OCI-LY7 (cell line): ENCODE results near the gene RALGAPA2. TPM values are rescaled to one million over a fixed set of nuclear protein-coding genes. Genes with fewer than 3 reads are reported as not detected.

ENCODE experiments used
- BruUV-seq: library from RNA; stranded (reverse); fragments of 400-500 nt; replicated peaks from 2 replicates; lab custom pipeline; 2021; lab: Mats Ljungman, UMichigan
- CTCF ChIA-PET: fragments of 300-600 bp; sonication (Branson Sonifier 250); formaldehyde crosslinking; loops from one replicate; lab custom pipeline; 2022; ENCODE audit warnings: antibody characterized with exemption; ENCODE audit not compliant: unreplicated experiment; lab: Charles Lee
- POLR2A ChIA-PET: fragments of 300-600 bp; sonication (Branson Sonifier 250); formaldehyde crosslinking; loops from one replicate; lab custom pipeline; 2022; ENCODE audit warnings: antibody characterized with exemption; lab: Charles Lee
- DNase-seq: peaks from one replicate; pipeline ENCODE4 v3.0.0-alpha.2; 2015; ENCODE audit warnings: low spot score
- H2AFZ ChIP-seq: fragments of 200-600 bp; sonication (generic), shearing (Covaris generic); 2 replicates; pipeline ENCODE4 v1.6.1; 2014; ENCODE audit warnings: mild to moderate bottlenecking, antibody characterized with exemption, low read length, moderate library complexity
- H3K27ac ChIP-seq: fragments of 200-600 bp; sonication (generic); 2 replicates; pipeline ENCODE4 v1.5.1; 2014; ENCODE audit warnings: mixed run types, low read depth, mild to moderate bottlenecking, moderate library complexity, low read length, inconsistent platforms; ENCODE audit not compliant: poor library complexity, severe bottlenecking
- H3K36me3 ChIP-seq: fragments of 200-600 bp; sonication (generic); 2 replicates; pipeline ENCODE4 v1.6.1; 2014; ENCODE audit warnings: mild to moderate bottlenecking, antibody characterized with exemption, low read length, moderate library complexity, mixed read lengths; ENCODE audit not compliant: insufficient read depth
- H3K4me1 ChIP-seq: fragments of 200-600 bp; sonication (generic); 2 replicates; pipeline ENCODE4 v1.5.1; 2014; ENCODE audit warnings: mild to moderate bottlenecking, low read length; ENCODE audit not compliant: insufficient read depth, poor library complexity, severe bottlenecking
- H3K4me2 ChIP-seq: fragments of 200-600 bp; sonication (generic); 2 replicates; pipeline ENCODE4 v1.6.1; 2014; ENCODE audit warnings: mild to moderate bottlenecking, low read length
- H3K4me3 ChIP-seq: fragments of 200-600 bp; sonication (generic); 2 replicates; pipeline ENCODE4 v1.5.1; 2014; ENCODE audit warnings: mild to moderate bottlenecking, low read depth, low read length; ENCODE audit not compliant: poor library complexity, severe bottlenecking
- H3K79me2 ChIP-seq: fragments of 200-600 bp; sonication (generic); 2 replicates; pipeline ENCODE4 v1.6.1; 2016; ENCODE audit warnings: low read depth, mild to moderate bottlenecking, low read length, moderate library complexity, mixed read lengths; ENCODE audit not compliant: insufficient read depth
- H3K9me2 ChIP-seq: fragments of 200-600 bp; sonication (generic); 2 replicates; pipeline ENCODE4 v1.6.1; 2016; ENCODE audit warnings: mild to moderate bottlenecking, low read length, mixed read lengths; ENCODE audit not compliant: insufficient read depth
- H3K9me3 ChIP-seq: fragments of 200-600 bp; sonication (generic); 2 replicates; pipeline ENCODE4 v1.6.1; 2014; ENCODE audit warnings: mild to moderate bottlenecking, mixed run types, low read length, mixed read lengths
- H4K20me1 ChIP-seq: fragments of 200-600 bp; sonication (generic); 2 replicates; pipeline ENCODE4 v1.6.1; 2014; ENCODE audit warnings: mild to moderate bottlenecking, antibody characterized with exemption, low read length, moderate library complexity, mixed read lengths; ENCODE audit not compliant: insufficient read depth
- CTCF ChIP-seq: fragments of 200-600 bp; sonication (generic); conservative IDR thresholded peaks from 2 replicates; pipeline ENCODE4 v1.5.1; 2014; ENCODE audit warnings: mild to moderate bottlenecking, antibody characterized with exemption, low read length, moderate library complexity, mixed read lengths
- EZH2phosphoT487 ChIP-seq: fragments of 200-600 bp; sonication (generic); IDR thresholded peaks from 2 replicates; pipeline ENCODE4 v1.6.1; 2018; ENCODE audit warnings: low read depth, borderline replicate concordance, mild to moderate bottlenecking, mixed run types, antibody characterized with exemption, low read length, moderate library complexity, mixed read lengths
- intact Hi-C: fragments of 100-400 bp; cut with micrococcal nuclease; formaldehyde crosslinking; loops from one replicate; pipeline ENCODE4 v1.10.0; 2022; ENCODE audit not compliant: unreplicated experiment
- total RNA-seq, 2 experiments: library from RNA; depleted of rRNA in 1 of 2; stranded (reverse); fragments of >200 nt in 1 of 2; shearing (Covaris generic) in 1 of 2; gene quantifications; 2 replicates each; pipeline ENCODE4 v1.2.3, GENCODE V29; 2014 to 2022

The RALGAPA2 gene
- total RNA-seq, 2 experiments from 2014 or later: 9.1 to 17.8 TPM

GRCh38 chr20:20398123-20398522 lies 314.3 kb downstream of the RALGAPA2 start:
- H3K36me3 ChIP-seq: no peaks in the 10 kb centered on the region
- BruUV-seq: no TSS peak
- no peaks in the 10 kb centered on the region for H3K79me2 ChIP-seq
- H3K4me2 ChIP-seq: no peak overlapping the region
- CTCF ChIA-PET: no interaction called here
- no peaks in the 10 kb centered on the region for H3K4me1 ChIP-seq
- POLR2A ChIA-PET: no interaction called here
- no peak overlapping the region for H3K27ac ChIP-seq
- H2AFZ ChIP-seq: no peak overlapping the region
- intact Hi-C loops: no loop called here
- no peaks in the 10 kb centered on the region for H3K9me3 ChIP-seq
- DNase-seq: no peak
- no peaks in the 10 kb centered on the region for H4K20me1 ChIP-seq
- no peak for TF ChIP-seq CTCF
- no peak for TF ChIP-seq EZH2phosphoT487
- H3K4me3 ChIP-seq: no peak overlapping the region
- H3K9me2 ChIP-seq: no peaks in the 10 kb centered on the region

GRCh38 chr20:20396794-20397193 lies 315.6 kb downstream of the RALGAPA2 start:
- TF ChIP-seq EZH2phosphoT487: no peak
- no peak for TF ChIP-seq CTCF
- BruUV-seq: no TSS peak
- no peak for DNase-seq

GRCh38 chr20:20395903-20396568 lies 316.4 kb downstream of the RALGAPA2 start:
- Histone ChIP-seq H3K79me2 (no peaks in the 10 kb centered on the region), H4K20me1 (no peaks in the 10 kb centered on the region), H3K4me3 (no peak overlapping the region), H3K9me2 (no peaks in the 10 kb centered on the region), H3K27ac (no peak overlapping the region), H2AFZ (no peak overlapping the region), H3K4me2 (no peak overlapping the region), H3K36me3 (no peaks in the 10 kb centered on the region), H3K9me3 (no peaks in the 10 kb centered on the region), H3K4me1 (no peaks in the 10 kb centered on the region)
- ChIA-PET POLR2A (no interaction called here), CTCF (no interaction called here)
- no TSS peak for BruUV-seq
- no peak for DNase-seq
- TF ChIP-seq CTCF (no peak), EZH2phosphoT487 (no peak)
- intact Hi-C loops: no loop called here

More at GRCh38 chr20:20396794-20397193, 315.6 kb downstream of the RALGAPA2 start:
- Histone ChIP-seq H3K36me3 (no peaks in the 10 kb centered on the region), H3K27ac (no peak overlapping the region), H2AFZ (no peak overlapping the region), H3K79me2 (no peaks in the 10 kb centered on the region), H4K20me1 (no peaks in the 10 kb centered on the region), H3K4me2 (no peak overlapping the region), H3K9me3 (no peaks in the 10 kb centered on the region), H3K4me3 (no peak overlapping the region), H3K9me2 (no peaks in the 10 kb centered on the region), H3K4me1 (no peaks in the 10 kb centered on the region)
- ChIA-PET CTCF (no interaction called here), POLR2A (no interaction called here)
- intact Hi-C loops: no loop called here
